ENCODE measurements around the gene MAD1L1. TPM values are rescaled to one million over a fixed set of nuclear protein-coding genes. Genes with fewer than 3 reads are reported as not detected.

The MAD1L1 gene
- total RNA-seq, 1 experiment from 2014 or later: 38.5 TPM

DNA sequence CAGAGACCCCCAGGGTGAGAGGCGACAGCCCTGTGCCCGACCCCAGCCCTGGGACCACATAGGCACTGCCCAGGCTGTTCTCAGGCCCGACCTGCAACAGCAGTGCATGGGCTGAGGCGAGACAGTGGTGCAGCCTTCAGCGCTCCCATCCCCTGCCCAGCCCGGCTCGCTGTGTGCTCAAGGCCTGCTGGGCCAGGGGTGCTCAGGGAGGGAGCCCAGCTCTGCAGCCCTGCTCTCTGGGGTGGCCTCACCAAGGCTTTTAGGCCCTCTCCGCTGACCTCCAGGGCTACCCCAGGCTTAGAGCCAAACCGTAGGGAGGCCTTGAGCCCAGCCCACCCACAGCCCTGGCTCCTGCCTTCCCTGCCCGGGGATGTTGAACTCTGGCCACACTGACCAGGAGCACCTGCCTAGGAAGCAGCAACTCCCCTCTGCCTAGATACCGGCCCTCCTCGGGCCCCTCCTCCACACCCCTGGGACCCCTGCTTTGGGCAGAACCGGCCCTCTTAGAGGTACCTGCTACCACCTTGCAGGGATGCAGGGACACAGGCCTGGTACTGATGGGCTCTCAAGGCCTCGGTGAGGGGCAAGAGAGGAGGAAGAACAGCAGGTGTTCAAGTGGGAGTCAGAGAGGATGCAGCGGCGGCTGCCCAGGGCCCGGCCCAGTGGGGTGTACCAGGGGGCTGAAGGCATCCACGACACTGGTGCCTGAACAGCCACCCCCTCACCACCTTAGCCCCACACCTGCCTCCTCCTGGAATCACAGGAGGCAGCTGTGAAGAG lies 331.1 kb downstream of the MAD1L1 start:
- H4K20me1 ChIP-seq (ENCODE audit: insufficient read depth): no peaks in the 10 kb centered on the region
- H3K4me3 ChIP-seq (replicated peaks in 1 of 2; ENCODE audit: low read depth in 1 of 2, low read length in 2 of 2): no peak overlapping the region
- H2AFZ ChIP-seq (ENCODE audit: low read depth, low read length, poor library complexity, severe bottlenecking): no peak overlapping the region
- H3K4me1 ChIP-seq (ENCODE audit: control insufficient read depth in 1 of 2, insufficient read depth in 2 of 2, low read length in 2 of 2): no peaks in the 10 kb centered on the region
- H3K9me3 ChIP-seq (ENCODE audit: control insufficient read depth in 1 of 2, insufficient read depth in 1 of 2, low read depth in 1 of 2, low read length in 2 of 2): no peaks in the 10 kb centered on the region
- no TSS peak for BruUV-seq (replicated peaks)
- H3K36me3 ChIP-seq (ENCODE audit: control insufficient read depth in 1 of 2, insufficient read depth in 2 of 2, low read length in 2 of 2): no peaks in the 10 kb centered on the region
- H3K4me2 ChIP-seq (ENCODE audit: low read length): no peak overlapping the region
- H3K9ac ChIP-seq (ENCODE audit: low read length): no peak overlapping the region
- ATAC-seq: no peak
- ChIA-PET RAD21 (ENCODE audit: low non-redundant PET in 1 of 2, low total read pairs in 2 of 2, uncharacterized antibody in 2 of 2, unreplicated experiment in 2 of 2) (no interaction called here), CTCF (no interaction called here), POLR2A (no interaction called here)
- no peaks in the 10 kb centered on the region for H3K27me3 ChIP-seq (ENCODE audit: insufficient read depth, low read length)
- TF ChIP-seq TCF7L2 (IDR thresholded peaks at IDR 0.05; ENCODE audit: borderline replicate concordance, extremely low read depth, insufficient read depth, insufficient read length) (no peak), SIN3A (IDR thresholded peaks at IDR 0.05; ENCODE audit: low read depth) (no peak), CBX3 (IDR thresholded peaks at IDR 0.05; ENCODE audit: low read depth) (no peak), ZNF274 (IDR thresholded peaks at IDR 0.05; ENCODE audit: low read depth, low read length) (no peak), ZFX (IDR thresholded peaks at IDR 0.05) (no peak), SP1 (IDR thresholded peaks at IDR 0.05; ENCODE audit: low read depth) (no peak), CEBPB (IDR thresholded peaks at IDR 0.05; ENCODE audit: low read depth) (no peak), EZH2phosphoT487 (IDR thresholded peaks at IDR 0.05; ENCODE audit: borderline replicate concordance) (no peak), ELF1 (IDR thresholded peaks at IDR 0.05; ENCODE audit: borderline replicate concordance, low read depth) (no peak)
- TF ChIP-seq, protein P1, sequence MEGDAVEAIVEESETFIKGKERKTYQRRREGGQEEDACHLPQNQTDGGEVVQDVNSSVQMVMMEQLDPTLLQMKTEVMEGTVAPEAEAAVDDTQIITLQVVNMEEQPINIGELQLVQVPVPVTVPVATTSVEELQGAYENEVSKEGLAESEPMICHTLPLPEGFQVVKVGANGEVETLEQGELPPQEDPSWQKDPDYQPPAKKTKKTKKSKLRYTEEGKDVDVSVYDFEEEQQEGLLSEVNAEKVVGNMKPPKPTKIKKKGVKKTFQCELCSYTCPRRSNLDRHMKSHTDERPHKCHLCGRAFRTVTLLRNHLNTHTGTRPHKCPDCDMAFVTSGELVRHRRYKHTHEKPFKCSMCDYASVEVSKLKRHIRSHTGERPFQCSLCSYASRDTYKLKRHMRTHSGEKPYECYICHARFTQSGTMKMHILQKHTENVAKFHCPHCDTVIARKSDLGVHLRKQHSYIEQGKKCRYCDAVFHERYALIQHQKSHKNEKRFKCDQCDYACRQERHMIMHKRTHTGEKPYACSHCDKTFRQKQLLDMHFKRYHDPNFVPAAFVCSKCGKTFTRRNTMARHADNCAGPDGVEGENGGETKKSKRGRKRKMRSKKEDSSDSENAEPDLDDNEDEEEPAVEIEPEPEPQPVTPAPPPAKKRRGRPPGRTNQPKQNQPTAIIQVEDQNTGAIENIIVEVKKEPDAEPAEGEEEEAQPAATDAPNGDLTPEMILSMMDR (IDR thresholded peaks at IDR 0.05 in 2 of 3, conservative IDR thresholded peaks at IDR 0.05 in 1 of 3; ENCODE audit: borderline replicate concordance in 1 of 3, insufficient read depth in 1 of 3, low read depth in 2 of 3, low read length in 2 of 3): no peak
- TF ChIP-seq, protein P2, sequence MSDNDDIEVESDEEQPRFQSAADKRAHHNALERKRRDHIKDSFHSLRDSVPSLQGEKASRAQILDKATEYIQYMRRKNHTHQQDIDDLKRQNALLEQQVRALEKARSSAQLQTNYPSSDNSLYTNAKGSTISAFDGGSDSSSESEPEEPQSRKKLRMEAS (IDR thresholded peaks at IDR 0.05): no peak
- no peak overlapping the region for H3K27ac ChIP-seq (ENCODE audit: low read depth, low read length)
- intact Hi-C loops (cut with micrococcal nuclease): no loop called here
- no peaks in the 10 kb centered on the region for H3K9me2 ChIP-seq (ENCODE audit: insufficient read depth)
- no peaks in the 10 kb centered on the region for H3K79me2 ChIP-seq (ENCODE audit: insufficient read depth, low read length)
- DNase-seq (ENCODE audit: low read depth, low spot score): no peak
